Activated naive CD4-positive, alpha-beta T cell treated with anti-CD3 and anti-CD28 coated beads, Interleukin-2, amount 50 U/mL, for 72 hours (primary cell): ENCODE data around the gene ULK3. TPM values are rescaled to one million over a fixed set of nuclear protein-coding genes. Genes with fewer than 3 reads are reported as not detected.

Source experiments
- ATAC-seq, 2 donors: fragments of 150-1000 bp; cut with Tn5 transposase; 2 replicates each; pipeline ENCODE4 v1.10.0; 2021; ENCODE audit warnings: mild to moderate bottlenecking in 2 of 2, moderate library complexity in 2 of 2
- DNase-seq, 2 donors: peaks; one replicate each; pipeline ENCODE4 v3.0.0; 2021 to 2022; ENCODE audit warnings: low spot score in 2 of 2
- H3K27ac Mint-ChIP-seq, 2 donors: one replicate each; pipeline ENCODE4 v1.8.0; 2022; ENCODE audit warnings: mild to moderate bottlenecking in 2 of 2, mixed read lengths in 2 of 2
- H3K36me3 Mint-ChIP-seq, 2 donors: one replicate each; pipeline ENCODE4 v1.8.0; 2022; ENCODE audit warnings: mixed read lengths in 2 of 2
- H3K9me3 Mint-ChIP-seq, 2 donors: one replicate each; pipeline ENCODE4 v1.8.0; 2022; ENCODE audit warnings: mixed read lengths in 2 of 2
- total RNA-seq, 2 donors: library from RNA; stranded (reverse); gene quantifications; one replicate each; pipeline ENCODE4 v1.2.3, GENCODE V29; 2022

ULK3 gene
- total RNA-seq, 2 donors from 2014 or later = 37.6 to 50.3 TPM

GRCh38 chr15:74872702-74873035, 29.7 kb upstream of the ULK3 start:
- no peak for ATAC-seq
- H3K27ac Mint-ChIP-seq = peak overlapping the region; percentile 96 to 98
- H3K9me3 Mint-ChIP-seq = no peaks in the 10 kb centered on the region
- H3K36me3 Mint-ChIP-seq = peaks cover 20 to 23% of the 10 kb centered on the region in 2 donors
- no peak for DNase-seq

GRCh38 chr15:74870436-74871215, 27.7 kb upstream of the ULK3 start:
- no peaks in the 10 kb centered on the region for H3K9me3 Mint-ChIP-seq
- DNase-seq (no peak), ATAC-seq (no peak)
- H3K27ac Mint-ChIP-seq = peak overlapping the region; percentile 88 to 89
- H3K36me3 Mint-ChIP-seq = peaks cover 20 to 32% of the 10 kb centered on the region in 2 donors

- Mint-ChIP-seq H3K36me3 (peaks cover 20 to 32% of the 10 kb centered on the region in 2 donors), H3K27ac (peak overlapping the region; percentile 88 to 89), H3K9me3 (no peaks in the 10 kb centered on the region)
- DNase-seq (peak in 1 of 2 donors; percentile 59), ATAC-seq (peak; percentile 53 to 73)
These were observed 26.9 kb upstream of the ULK3 start for GRCh38 chr15:74869726-74870407.

DNA sequence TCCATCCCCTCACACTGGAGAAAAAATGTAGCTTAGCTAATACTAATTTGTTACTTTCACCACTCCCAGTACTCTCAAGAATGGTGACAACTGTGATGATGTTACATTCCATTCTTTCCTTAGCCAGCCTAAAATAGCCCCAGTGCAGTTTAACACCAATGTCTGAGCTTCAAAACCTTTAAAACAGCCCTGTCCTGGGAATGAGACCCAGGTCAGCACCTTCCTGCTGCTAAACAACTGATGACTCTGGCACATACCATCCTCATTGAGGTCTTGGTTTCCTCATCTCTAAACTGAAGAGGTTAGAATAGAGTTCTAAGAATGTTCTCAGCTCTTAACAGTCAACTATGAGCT, 26.4 kb upstream of the ULK3 start:
- H3K36me3 Mint-ChIP-seq = peaks cover 20 to 32% of the 10 kb centered on the region in 2 donors
- no peaks in the 10 kb centered on the region for H3K9me3 Mint-ChIP-seq
- DNase-seq (no peak), ATAC-seq (peak in 1 of 2 donors; percentile 2)
- H3K27ac Mint-ChIP-seq = peak overlapping the region; percentile 88 to 89

- DNase-seq (no peak), ATAC-seq (peak in 1 of 2 donors; percentile 17)
- Mint-ChIP-seq H3K9me3 (no peaks in the 10 kb centered on the region), H3K27ac (peak overlapping the region; percentile 70 to 73), H3K36me3 (peaks cover 19 to 31% of the 10 kb centered on the region in 2 donors)
These were observed 25.1 kb upstream of the ULK3 start for GRCh38 chr15:74868059-74868458.

GRCh38 chr15:74867466-74868038, 24.6 kb upstream of the ULK3 start:
- H3K27ac Mint-ChIP-seq = peak overlapping the region; percentile 70 to 73
- no peak for DNase-seq
- ATAC-seq = no peak
- H3K9me3 Mint-ChIP-seq = no peaks in the 10 kb centered on the region
- peaks cover 14 to 26% of the 10 kb centered on the region in 2 donors for H3K36me3 Mint-ChIP-seq

GRCh38 chr15:74866090-74866489, 23.1 kb upstream of the ULK3 start:
- ATAC-seq = no peak
- Mint-ChIP-seq H3K36me3 (peaks cover 12 to 22% of the 10 kb centered on the region in 2 donors), H3K9me3 (no peaks in the 10 kb centered on the region), H3K27ac (peak overlapping the region; percentile 10 to 78)
- no peak for DNase-seq

GRCh38 chr15:74865316-74865715, 22.4 kb upstream of the ULK3 start:
- ATAC-seq = no peak
- peaks cover 10 to 17% of the 10 kb centered on the region in 2 donors for H3K36me3 Mint-ChIP-seq
- H3K9me3 Mint-ChIP-seq = no peaks in the 10 kb centered on the region
- DNase-seq = no peak
- peak overlapping the region; percentile 32 to 78 for H3K27ac Mint-ChIP-seq

DNA sequence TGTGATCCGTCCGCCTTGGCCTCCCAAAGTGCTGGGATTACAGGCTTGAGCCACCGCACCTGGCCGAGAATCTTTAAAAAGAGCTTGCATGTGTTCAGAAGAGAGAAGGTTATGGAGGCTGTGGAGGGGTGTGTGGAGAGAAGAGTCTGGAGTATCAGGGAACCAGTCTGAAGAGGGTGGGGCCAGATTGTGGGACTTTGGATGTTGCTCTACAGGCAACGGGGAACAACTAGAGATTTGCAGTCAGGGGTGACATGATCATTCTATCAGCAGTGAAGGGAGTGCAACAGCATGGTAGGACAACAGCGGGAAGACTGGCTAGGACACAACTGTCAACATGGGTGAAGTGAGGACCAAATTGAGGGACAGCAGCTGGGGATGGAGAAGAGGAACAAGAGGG, 21.3 kb upstream of the ULK3 start:
- Mint-ChIP-seq H3K36me3 (peaks cover 4 to 17% of the 10 kb centered on the region in 2 donors), H3K9me3 (no peaks in the 10 kb centered on the region), H3K27ac (peak overlapping the region in 1 of 2 donors; percentile 8)
- ATAC-seq (no peak), DNase-seq (no peak)

- ATAC-seq (peak; percentile 68 to 74), DNase-seq (no peak)
- Mint-ChIP-seq H3K27ac (peak overlapping the region; percentile 30 to 38), H3K9me3 (no peaks in the 10 kb centered on the region), H3K36me3 (peaks cover 4 to 21% of the 10 kb centered on the region in 2 donors)
These were observed 20.5 kb upstream of the ULK3 start for GRCh38 chr15:74863239-74864056.

DNA sequence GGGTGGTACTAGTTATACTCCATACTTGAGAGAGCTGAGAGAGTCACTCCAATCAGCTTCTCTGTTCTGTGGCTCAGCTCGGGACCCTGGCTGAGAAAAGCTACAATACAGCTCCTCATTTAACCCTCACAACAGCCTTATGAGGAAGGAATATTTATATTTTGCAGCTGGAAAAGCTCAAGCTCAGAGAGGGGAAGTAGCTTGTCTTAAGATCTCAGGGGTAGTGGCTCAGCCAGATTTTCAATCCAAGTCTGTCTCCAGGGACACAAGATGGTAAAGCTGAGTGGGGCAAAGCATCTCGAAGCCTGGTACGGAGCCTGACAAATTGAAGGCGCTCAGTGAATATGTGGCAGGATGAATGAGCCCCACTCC, 15.4 kb upstream of the ULK3 start:
- ATAC-seq = no peak

DNA sequence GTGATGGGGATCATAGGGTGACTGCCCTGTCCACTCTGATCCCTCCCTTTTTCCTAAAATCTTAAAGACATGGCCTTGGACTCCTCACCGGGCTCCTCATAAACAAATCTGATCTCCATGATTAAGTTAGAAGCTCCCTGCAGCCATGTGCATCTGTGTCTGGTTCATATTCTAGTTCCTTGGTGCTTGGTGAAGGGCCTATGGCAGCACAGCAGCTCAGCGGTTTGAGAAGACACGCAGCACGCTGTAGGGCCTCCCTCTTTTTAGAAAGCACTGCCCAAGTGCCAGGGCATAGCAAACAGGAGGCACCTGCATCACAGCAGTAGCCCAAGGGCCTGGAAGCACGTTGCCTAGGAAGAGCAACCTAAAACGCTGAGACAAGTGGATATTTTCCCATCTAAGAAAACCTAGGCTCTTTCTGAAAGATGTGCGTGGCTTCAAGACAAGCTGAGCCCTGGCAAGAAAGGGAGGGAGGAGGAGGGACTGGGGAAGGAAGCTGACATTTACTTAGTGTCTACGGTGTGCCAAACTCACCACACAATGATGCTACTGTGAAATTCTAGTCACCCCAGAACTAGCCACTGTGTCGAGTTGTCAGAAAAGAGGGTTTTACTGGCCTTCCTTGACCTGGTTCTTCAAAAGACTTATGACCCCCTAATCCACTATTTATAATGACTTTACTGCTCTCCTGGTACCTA, 14.9 kb upstream of the ULK3 start:
- peak; percentile 58 to 92 for ATAC-seq
- H3K27ac Mint-ChIP-seq = peak overlapping the region; percentile 62 to 88
- no peaks in the 10 kb centered on the region for H3K9me3 Mint-ChIP-seq
- no peak for DNase-seq
- peaks cover 0 to 4% of the 10 kb centered on the region in 2 donors for H3K36me3 Mint-ChIP-seq

More for the DNA sequence above, 15.4 kb upstream of the ULK3 start:
- H3K27ac Mint-ChIP-seq = peak overlapping the region; percentile 32 to 62
- H3K9me3 Mint-ChIP-seq = no peaks in the 10 kb centered on the region
- peaks cover 0 to 4% of the 10 kb centered on the region in 2 donors for H3K36me3 Mint-ChIP-seq
- no peak for DNase-seq

DNA sequence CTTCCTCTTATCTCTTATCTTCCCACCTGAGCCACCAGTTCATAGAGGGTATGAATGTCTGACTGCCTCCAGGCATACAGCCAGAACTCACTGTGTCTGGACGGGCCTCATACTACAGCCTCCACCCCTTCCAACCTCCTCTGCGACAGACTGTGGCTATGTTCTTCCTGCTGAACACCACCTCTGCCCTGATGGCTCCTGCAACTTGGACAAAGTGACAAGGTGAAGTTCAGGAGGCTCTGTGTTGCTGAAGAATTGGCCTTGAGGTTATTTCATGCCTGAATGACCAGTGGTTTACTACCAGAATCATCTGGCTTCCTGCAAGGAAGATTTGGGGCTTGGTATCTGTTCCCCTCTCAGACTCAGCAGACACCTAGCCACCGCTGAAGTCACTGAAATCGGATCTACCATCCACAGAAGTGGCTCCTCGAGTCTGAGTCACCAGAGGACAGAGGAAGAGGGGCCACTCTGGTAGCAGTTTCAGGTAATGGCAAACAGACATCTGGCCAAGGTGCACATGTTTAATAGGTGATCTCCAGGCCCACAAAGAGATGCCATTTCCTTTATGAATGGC, 14.2 kb upstream of the ULK3 start:
- H3K27ac Mint-ChIP-seq = peak overlapping the region; percentile 62 to 90
- H3K9me3 Mint-ChIP-seq = no peaks in the 10 kb centered on the region
- DNase-seq = no peak
- H3K36me3 Mint-ChIP-seq = peaks cover 0 to 4% of the 10 kb centered on the region in 2 donors
- no peak for ATAC-seq

DNA sequence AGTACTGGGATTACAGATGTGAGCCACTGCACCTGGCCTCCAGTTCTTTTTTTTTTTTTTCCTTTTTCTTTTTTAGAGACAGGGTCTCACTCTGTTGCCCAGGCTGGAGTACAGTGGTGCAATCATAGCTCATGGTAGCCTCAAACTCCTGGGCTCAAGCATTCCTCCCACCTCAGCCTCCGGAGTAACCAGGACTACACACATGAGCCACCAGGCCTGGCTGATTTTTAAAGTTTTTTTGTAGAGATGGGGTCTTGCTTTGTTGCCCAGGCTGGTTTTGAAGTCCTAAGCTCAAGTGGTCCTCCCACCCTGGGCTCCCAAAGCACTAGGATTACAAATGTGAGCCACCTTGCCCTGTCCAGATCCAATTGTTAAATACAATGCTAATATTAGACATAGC, 13.6 kb upstream of the ULK3 start:
- peak overlapping the region in 1 of 2 donors; percentile 86 for H3K27ac Mint-ChIP-seq
- ATAC-seq (no peak), DNase-seq (no peak)
- peaks cover 0 to 4% of the 10 kb centered on the region in 2 donors for H3K36me3 Mint-ChIP-seq
- H3K9me3 Mint-ChIP-seq = no peaks in the 10 kb centered on the region

DNA sequence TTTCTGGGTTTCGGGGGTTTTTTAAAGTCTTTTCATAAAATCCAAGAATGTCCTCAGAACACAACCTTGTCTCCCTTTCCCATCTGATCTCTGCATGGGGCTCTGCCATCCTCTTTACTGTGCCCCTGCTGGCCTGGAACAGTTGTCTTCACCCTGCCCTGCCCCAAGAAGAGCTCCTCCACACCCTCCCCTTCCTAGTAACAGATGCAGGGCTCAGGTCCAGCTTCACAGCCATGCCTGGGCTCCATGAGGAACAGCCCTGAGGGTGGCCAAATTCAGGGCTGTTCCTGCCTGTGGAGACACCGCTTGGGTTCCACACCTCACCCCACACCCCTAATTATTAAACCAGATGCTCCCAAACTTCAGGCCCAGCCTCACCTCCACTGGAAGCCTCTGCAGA, 12.9 kb upstream of the ULK3 start:
- Mint-ChIP-seq H3K9me3 (no peaks in the 10 kb centered on the region), H3K27ac (peak overlapping the region in 1 of 2 donors; percentile 81), H3K36me3 (peaks cover 0 to 4% of the 10 kb centered on the region in 2 donors)
- DNase-seq (no peak), ATAC-seq (no peak)
